GM23338 (cell line): ENCODE data around the gene TMED10. TPM values are rescaled to one million over a fixed set of nuclear protein-coding genes. Genes with fewer than 3 reads are reported as not detected.

Experiments used
- ATAC-seq: fragments of 200-7000 bp; cut with Tn5 transposase; 3 replicates; pipeline ENCODE4 v1.9.1; 2020
- DNase-seq: peaks from one replicate; pipeline ENCODE4 v3.0.0-alpha.2; 2015; ENCODE audit warnings: low spot score
- H2AFZ ChIP-seq: fragments of 200-600 bp; sonication (generic); 2 replicates; pipeline ENCODE4 v1.8.0; 2016; ENCODE audit warnings: antibody characterized with exemption, mild to moderate bottlenecking, moderate library complexity
- H3F3A ChIP-seq: fragments of 200-600 bp; sonication (generic); replicated peaks from 2 replicates; pipeline ENCODE4 v1.8.0; 2017; ENCODE audit warnings: antibody characterized with exemption, mixed run types, low read depth
- H3K27ac ChIP-seq: fragments of 200-600 bp; sonication (generic); 2 replicates; pipeline ENCODE4 v1.6.1; 2016; ENCODE audit warnings: low read depth
- H3K27me3 ChIP-seq: fragments of 200-600 bp; sonication (generic); 2 replicates; pipeline ENCODE4 v1.8.0; 2016; ENCODE audit warnings: mild to moderate bottlenecking, mixed run types, moderate library complexity; ENCODE audit not compliant: insufficient read depth
- H3K36me3 ChIP-seq: fragments of 200-600 bp; sonication (generic); 2 replicates; pipeline ENCODE4 v1.8.0; 2016; ENCODE audit warnings: mild to moderate bottlenecking; ENCODE audit not compliant: insufficient read depth
- H3K4me1 ChIP-seq: fragments of 200-600 bp; sonication (generic); 2 replicates; pipeline ENCODE4 v1.8.0; 2016; ENCODE audit warnings: mild to moderate bottlenecking, moderate library complexity; ENCODE audit not compliant: insufficient read depth
- H3K4me2 ChIP-seq: fragments of 200-600 bp; sonication (generic); 2 replicates; pipeline ENCODE4 v1.7.1; 2017; ENCODE audit warnings: mixed run types
- H3K4me3 ChIP-seq: fragments of 200-600 bp; sonication (generic); 2 replicates; pipeline ENCODE4 v1.6.1; 2016; ENCODE audit warnings: mixed run types
- H3K79me2 ChIP-seq: fragments of 200-600 bp; sonication (generic); replicated peaks from 2 replicates; pipeline ENCODE4 v1.8.0; 2017; ENCODE audit warnings: mild to moderate bottlenecking; ENCODE audit not compliant: insufficient read depth
- H3K9me2 ChIP-seq: fragments of 200-600 bp; sonication (generic); 2 replicates; pipeline ENCODE4 v1.8.0; 2017; ENCODE audit not compliant: insufficient read depth
- H4K20me1 ChIP-seq: fragments of 200-600 bp; sonication (generic); replicated peaks from 2 replicates; pipeline ENCODE4 v1.8.0; 2017; ENCODE audit warnings: mild to moderate bottlenecking; ENCODE audit not compliant: insufficient read depth
- H3K27ac Mint-ChIP-seq: 2 replicates; pipeline ENCODE4 v1.8.0; 2020; ENCODE audit warnings: inconsistent platforms, mild to moderate bottlenecking, moderate library complexity, mixed read lengths
- H3K27me3 Mint-ChIP-seq: 3 replicates; pipeline ENCODE4 v1.8.0; 2022; ENCODE audit warnings: low read depth, mild to moderate bottlenecking, moderate library complexity, mixed read lengths, inconsistent platforms; ENCODE audit not compliant: insufficient read depth, poor library complexity
- H3K36me3 Mint-ChIP-seq: 3 replicates; pipeline ENCODE4 v1.8.0; 2021; ENCODE audit warnings: low read depth, mild to moderate bottlenecking, inconsistent platforms, moderate library complexity, mixed read lengths
- H3K4me1 Mint-ChIP-seq: 3 replicates; pipeline ENCODE4 v1.8.0; 2020; ENCODE audit warnings: mild to moderate bottlenecking, inconsistent platforms, mixed read lengths
- H3K4me3 Mint-ChIP-seq: 3 replicates; pipeline ENCODE4 v1.8.0; 2021; ENCODE audit warnings: moderate library complexity, mild to moderate bottlenecking, inconsistent platforms, mixed read lengths
- H3K9me3 Mint-ChIP-seq: 3 replicates; pipeline ENCODE4 v1.8.0; 2020; ENCODE audit warnings: moderate library complexity, mild to moderate bottlenecking, inconsistent platforms, mixed read lengths
- CREB1 ChIP-seq: fragments of 250-450 bp; sonication (Bioruptor Pico); IDR thresholded peaks from 2 replicates; pipeline ENCODE4 v1.5.0; 2020; ENCODE audit warnings: low read depth, mild to moderate bottlenecking, moderate library complexity
- ETS1 ChIP-seq: IDR thresholded peaks from 2 replicates; pipeline ENCODE4 v1.6.1; 2016; ENCODE audit warnings: antibody characterized with exemption
- EZH2 ChIP-seq: fragments of 200-600 bp; sonication (generic); IDR thresholded peaks from one replicate; pipeline ENCODE4 v1.8.0; 2017; ENCODE audit warnings: antibody characterized with exemption, mild to moderate bottlenecking, low read depth; ENCODE audit not compliant: unreplicated experiment
- EZH2phosphoT487 ChIP-seq: fragments of 200-600 bp; sonication (generic); IDR thresholded peaks from one replicate; pipeline ENCODE4 v1.8.1; 2018; ENCODE audit warnings: antibody characterized with exemption; ENCODE audit not compliant: unreplicated experiment
- JUNB ChIP-seq: IDR thresholded peaks from one replicate; pipeline ENCODE4 v1.6.1; 2016; ENCODE audit warnings: antibody characterized with exemption; ENCODE audit not compliant: unreplicated experiment
- NANOG ChIP-seq: IDR thresholded peaks from 2 replicates; pipeline ENCODE4 v1.6.1; 2016; ENCODE audit warnings: antibody characterized with exemption, borderline replicate concordance
- POLR2AphosphoS5 ChIP-seq: IDR thresholded peaks from 2 replicates; pipeline ENCODE4 v1.6.1; 2016; ENCODE audit warnings: antibody characterized with exemption, low read depth
- STAT1 ChIP-seq: IDR thresholded peaks from one replicate; pipeline ENCODE4 v1.6.1; 2016; ENCODE audit warnings: antibody characterized with exemption; ENCODE audit not compliant: unreplicated experiment
- ZNF114 ChIP-seq: fragments of 250-450 bp; sonication (Bioruptor Pico); IDR thresholded peaks from 2 replicates; pipeline ENCODE4 v1.5.0; 2020; ENCODE audit warnings: mild to moderate bottlenecking, moderate library complexity
- ZNF331 ChIP-seq: fragments of 250-450 bp; sonication (Bioruptor Pico); IDR thresholded peaks from 2 replicates; pipeline ENCODE4 v1.5.0; 2020; ENCODE audit warnings: low read depth, mild to moderate bottlenecking, moderate library complexity
- ZNF462 ChIP-seq: fragments of 250-450 bp; sonication (Bioruptor Pico); IDR thresholded peaks from 2 replicates; pipeline ENCODE4 v1.5.0; 2020; ENCODE audit warnings: mild to moderate bottlenecking, moderate library complexity
- polyA plus RNA-seq: library from polyadenylated mRNA; unstranded; fragments of >200 nt; fragmentation: Nextera tagmentation; extraction: Ambion mirVana; gene quantifications from 2 replicates; pipeline ENCODE4 v1.2.1, GENCODE V29; 2016
- total RNA-seq: library from RNA; depleted of rRNA; stranded (reverse); fragments of >200 nt; shearing (Covaris generic); gene quantifications from 2 replicates; pipeline ENCODE4 v1.2.3, GENCODE V29; 2014
- TF ChIP-seq, protein P1 (sequence below), 2 experiments: fragments of 200-600 bp in 1 of 2; sonication (generic) in 1 of 2; conservative IDR thresholded peaks; 2 replicates each; pipeline versions ENCODE4 v1.5.1 to v1.6.1; 2016 to 2017; ENCODE audit warnings: antibody characterized with exemption in 2 of 2, low read depth in 2 of 2, mild to moderate bottlenecking in 2 of 2, moderate library complexity in 1 of 2
- TF ChIP-seq, protein P2 (sequence below): IDR thresholded peaks from one replicate; pipeline ENCODE4 v1.6.1; 2018; ENCODE audit warnings: antibody characterized with exemption; ENCODE audit not compliant: unreplicated experiment

Gene TMED10
- total and polyA plus RNA-seq, 2 experiments from 2014 or later = 180 to 196 TPM

DNA sequence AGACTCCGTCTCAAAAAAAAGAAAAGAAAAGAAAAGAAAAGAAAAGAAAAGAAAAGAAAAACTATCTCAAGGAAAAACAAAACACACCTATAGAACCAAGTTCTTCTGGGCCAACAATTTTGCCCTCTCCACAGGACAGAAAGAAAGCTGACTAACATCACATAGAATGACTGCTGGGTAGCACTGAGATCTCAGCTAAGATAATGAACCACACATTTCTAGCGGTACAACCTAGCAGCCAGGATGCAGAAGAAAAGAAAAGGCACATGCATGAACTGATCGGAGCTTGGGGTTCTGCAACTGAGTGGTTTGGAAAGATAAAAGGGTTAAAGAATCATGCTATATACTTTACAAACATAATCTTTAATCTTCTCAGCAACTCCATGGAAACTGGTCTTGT, 19.5 kb downstream of the TMED10 start:
- H3K36me3 ChIP-seq = no peaks in the 10 kb centered on the region
- H2AFZ ChIP-seq = no peak overlapping the region
- ATAC-seq (no peak), DNase-seq (no peak)
- H3K27ac Mint-ChIP-seq = no peak overlapping the region
- no peaks in the 10 kb centered on the region for H3K9me3 Mint-ChIP-seq
- H3K27ac ChIP-seq = peak overlapping the region; percentile 34; the same call in 1 of the 2 replicates
- H3K27me3 Mint-ChIP-seq = peaks cover 2% of the 10 kb centered on the region
- peaks cover 11% of the 10 kb centered on the region; the same call in 1 of the 2 replicates for H3K4me1 ChIP-seq
- peaks cover 26% of the 10 kb centered on the region; the same call in 1 of the 2 replicates for H4K20me1 ChIP-seq
- peaks cover 78% of the 10 kb centered on the region for H3K79me2 ChIP-seq
- H3K27me3 ChIP-seq = no peaks in the 10 kb centered on the region
- no peak for TF ChIP-seq EZH2
- no peak for TF ChIP-seq ZNF462 (CRISPR knock-in tag)
- no peak for TF ChIP-seq ZNF331 (CRISPR knock-in tag)
- TF ChIP-seq POLR2AphosphoS5 = no peak
- TF ChIP-seq JUNB = no peak
- no peak for TF ChIP-seq ZNF114 (CRISPR knock-in tag)
- TF ChIP-seq CREB1 (CRISPR knock-in tag) = no peak
- TF ChIP-seq ETS1 = no peak
- TF ChIP-seq, protein P1, sequence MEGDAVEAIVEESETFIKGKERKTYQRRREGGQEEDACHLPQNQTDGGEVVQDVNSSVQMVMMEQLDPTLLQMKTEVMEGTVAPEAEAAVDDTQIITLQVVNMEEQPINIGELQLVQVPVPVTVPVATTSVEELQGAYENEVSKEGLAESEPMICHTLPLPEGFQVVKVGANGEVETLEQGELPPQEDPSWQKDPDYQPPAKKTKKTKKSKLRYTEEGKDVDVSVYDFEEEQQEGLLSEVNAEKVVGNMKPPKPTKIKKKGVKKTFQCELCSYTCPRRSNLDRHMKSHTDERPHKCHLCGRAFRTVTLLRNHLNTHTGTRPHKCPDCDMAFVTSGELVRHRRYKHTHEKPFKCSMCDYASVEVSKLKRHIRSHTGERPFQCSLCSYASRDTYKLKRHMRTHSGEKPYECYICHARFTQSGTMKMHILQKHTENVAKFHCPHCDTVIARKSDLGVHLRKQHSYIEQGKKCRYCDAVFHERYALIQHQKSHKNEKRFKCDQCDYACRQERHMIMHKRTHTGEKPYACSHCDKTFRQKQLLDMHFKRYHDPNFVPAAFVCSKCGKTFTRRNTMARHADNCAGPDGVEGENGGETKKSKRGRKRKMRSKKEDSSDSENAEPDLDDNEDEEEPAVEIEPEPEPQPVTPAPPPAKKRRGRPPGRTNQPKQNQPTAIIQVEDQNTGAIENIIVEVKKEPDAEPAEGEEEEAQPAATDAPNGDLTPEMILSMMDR (conservative IDR thresholded peaks at IDR 0.05; ENCODE audit: low read depth in 2 of 2) = no peak
- no peak for TF ChIP-seq STAT1
- no peak for TF ChIP-seq NANOG
- no peak for TF ChIP-seq EZH2phosphoT487
- TF ChIP-seq, protein P2, sequence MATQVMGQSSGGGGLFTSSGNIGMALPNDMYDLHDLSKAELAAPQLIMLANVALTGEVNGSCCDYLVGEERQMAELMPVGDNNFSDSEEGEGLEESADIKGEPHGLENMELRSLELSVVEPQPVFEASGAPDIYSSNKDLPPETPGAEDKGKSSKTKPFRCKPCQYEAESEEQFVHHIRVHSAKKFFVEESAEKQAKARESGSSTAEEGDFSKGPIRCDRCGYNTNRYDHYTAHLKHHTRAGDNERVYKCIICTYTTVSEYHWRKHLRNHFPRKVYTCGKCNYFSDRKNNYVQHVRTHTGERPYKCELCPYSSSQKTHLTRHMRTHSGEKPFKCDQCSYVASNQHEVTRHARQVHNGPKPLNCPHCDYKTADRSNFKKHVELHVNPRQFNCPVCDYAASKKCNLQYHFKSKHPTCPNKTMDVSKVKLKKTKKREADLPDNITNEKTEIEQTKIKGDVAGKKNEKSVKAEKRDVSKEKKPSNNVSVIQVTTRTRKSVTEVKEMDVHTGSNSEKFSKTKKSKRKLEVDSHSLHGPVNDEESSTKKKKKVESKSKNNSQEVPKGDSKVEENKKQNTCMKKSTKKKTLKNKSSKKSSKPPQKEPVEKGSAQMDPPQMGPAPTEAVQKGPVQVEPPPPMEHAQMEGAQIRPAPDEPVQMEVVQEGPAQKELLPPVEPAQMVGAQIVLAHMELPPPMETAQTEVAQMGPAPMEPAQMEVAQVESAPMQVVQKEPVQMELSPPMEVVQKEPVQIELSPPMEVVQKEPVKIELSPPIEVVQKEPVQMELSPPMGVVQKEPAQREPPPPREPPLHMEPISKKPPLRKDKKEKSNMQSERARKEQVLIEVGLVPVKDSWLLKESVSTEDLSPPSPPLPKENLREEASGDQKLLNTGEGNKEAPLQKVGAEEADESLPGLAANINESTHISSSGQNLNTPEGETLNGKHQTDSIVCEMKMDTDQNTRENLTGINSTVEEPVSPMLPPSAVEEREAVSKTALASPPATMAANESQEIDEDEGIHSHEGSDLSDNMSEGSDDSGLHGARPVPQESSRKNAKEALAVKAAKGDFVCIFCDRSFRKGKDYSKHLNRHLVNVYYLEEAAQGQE = no peak
- H3K4me1 Mint-ChIP-seq = peaks cover 30% of the 10 kb centered on the region; the same call in 2 of the 3 replicates
- no peak overlapping the region for H3K4me2 ChIP-seq
- H3K4me3 ChIP-seq = no peak overlapping the region
- no peaks in the 10 kb centered on the region for H3F3A ChIP-seq
- no peak overlapping the region for H3K4me3 Mint-ChIP-seq
- no peaks in the 10 kb centered on the region for H3K9me2 ChIP-seq
- no peaks in the 10 kb centered on the region for H3K36me3 Mint-ChIP-seq
